GM10266 (cell line): ENCODE measurements around the gene WFS1.

Source experiments
- DNase-seq: peaks from one replicate; pipeline ENCODE4 v3.0.0; 2012; ENCODE audit errors: extremely low spot score
- TF ChIP-seq, protein P1 (sequence below): IDR thresholded peaks from 2 replicates; pipeline ENCODE4 v1.5.1; 2012; ENCODE audit warnings: mild to moderate bottlenecking, low read depth; ENCODE audit not compliant: control insufficient read depth, insufficient read depth; ENCODE audit errors: missing control alignments

Gene WFS1

GRCh38 chr4:6253961-6254360 is 15.7 kb upstream of the WFS1 start:
- DNase-seq: no peak
- TF ChIP-seq, protein P1, sequence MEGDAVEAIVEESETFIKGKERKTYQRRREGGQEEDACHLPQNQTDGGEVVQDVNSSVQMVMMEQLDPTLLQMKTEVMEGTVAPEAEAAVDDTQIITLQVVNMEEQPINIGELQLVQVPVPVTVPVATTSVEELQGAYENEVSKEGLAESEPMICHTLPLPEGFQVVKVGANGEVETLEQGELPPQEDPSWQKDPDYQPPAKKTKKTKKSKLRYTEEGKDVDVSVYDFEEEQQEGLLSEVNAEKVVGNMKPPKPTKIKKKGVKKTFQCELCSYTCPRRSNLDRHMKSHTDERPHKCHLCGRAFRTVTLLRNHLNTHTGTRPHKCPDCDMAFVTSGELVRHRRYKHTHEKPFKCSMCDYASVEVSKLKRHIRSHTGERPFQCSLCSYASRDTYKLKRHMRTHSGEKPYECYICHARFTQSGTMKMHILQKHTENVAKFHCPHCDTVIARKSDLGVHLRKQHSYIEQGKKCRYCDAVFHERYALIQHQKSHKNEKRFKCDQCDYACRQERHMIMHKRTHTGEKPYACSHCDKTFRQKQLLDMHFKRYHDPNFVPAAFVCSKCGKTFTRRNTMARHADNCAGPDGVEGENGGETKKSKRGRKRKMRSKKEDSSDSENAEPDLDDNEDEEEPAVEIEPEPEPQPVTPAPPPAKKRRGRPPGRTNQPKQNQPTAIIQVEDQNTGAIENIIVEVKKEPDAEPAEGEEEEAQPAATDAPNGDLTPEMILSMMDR: no peak

- TF ChIP-seq, protein P1: no peak
- no peak for DNase-seq
Observed at GRCh38 chr4:6256141-6256540, 13.5 kb upstream of the WFS1 start.

GRCh38 chr4:6257247-6258025 is 12.2 kb upstream of the WFS1 start:
- TF ChIP-seq, protein P1: no peak
- DNase-seq: no peak

GRCh38 chr4:6258026-6258360 is 11.7 kb upstream of the WFS1 start:
- TF ChIP-seq, protein P1: no peak

GRCh38 chr4:6258741-6259140 is 10.9 kb upstream of the WFS1 start:
- TF ChIP-seq, protein P1: no peak
- DNase-seq: no peak

More at GRCh38 chr4:6258026-6258360, 11.7 kb upstream of the WFS1 start:
- DNase-seq: no peak

- DNase-seq: no peak
- TF ChIP-seq, protein P1: no peak
Observed at GRCh38 chr4:6259886-6260285, 9.8 kb upstream of the WFS1 start.

DNA sequence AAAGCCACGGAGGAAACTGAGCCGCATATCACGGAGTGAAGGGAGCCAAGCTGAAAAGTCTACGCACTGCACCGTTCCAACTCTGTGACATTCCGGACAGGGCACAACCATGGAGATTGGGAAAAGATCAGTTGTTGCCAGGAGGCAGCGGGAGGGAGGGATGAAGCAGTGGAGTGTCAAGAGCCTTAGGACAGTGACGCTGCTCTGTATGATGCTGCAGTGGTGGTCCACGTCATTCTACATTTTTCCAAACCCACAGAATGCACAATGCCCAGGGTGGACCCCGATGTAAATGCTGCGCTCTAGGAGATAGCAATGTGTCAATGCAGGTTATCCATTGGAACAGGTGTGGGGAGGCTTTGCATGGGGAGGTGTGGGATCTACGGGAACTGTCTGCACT is 7.5 kb upstream of the WFS1 start:
- DNase-seq: no peak
- TF ChIP-seq, protein P1: no peak
